Measurements from ENCODE around the gene ADGRD1.

ADGRD1 gene

GRCh38 chr12:131101006-131101405 is 147.3 kb downstream of the ADGRD1 start:
- no peak for DNase-seq (ENCODE audit: low read depth in 2 of 2, low spot score in 1 of 2)

GRCh38 chr12:131101703-131102492 is 148.2 kb downstream of the ADGRD1 start:
- DNase-seq (ENCODE audit: low read depth in 2 of 2, low spot score in 1 of 2): no peak

GRCh38 chr12:131102493-131102931 is 148.8 kb downstream of the ADGRD1 start:
- DNase-seq (ENCODE audit: low read depth in 2 of 2, low spot score in 1 of 2): no peak

GRCh38 chr12:131102991-131103668 is 149.4 kb downstream of the ADGRD1 start:
- no peak for DNase-seq (ENCODE audit: low read depth in 2 of 2, low spot score in 1 of 2)

GRCh38 chr12:131103669-131104462 is 150.2 kb downstream of the ADGRD1 start:
- no peak for DNase-seq (ENCODE audit: low read depth in 2 of 2, low spot score in 1 of 2)

GRCh38 chr12:131104463-131105350 is 151.0 kb downstream of the ADGRD1 start:
- peak; percentile 47 to 54 for DNase-seq (ENCODE audit: low read depth in 2 of 2, low spot score in 1 of 2)

- DNase-seq (ENCODE audit: low read depth in 2 of 2, low spot score in 1 of 2): no peak
Measured at GRCh38 chr12:131105351-131105735, 151.6 kb downstream of the ADGRD1 start.

- no peak for DNase-seq (ENCODE audit: low read depth in 2 of 2, low spot score in 1 of 2)
Measured at GRCh38 chr12:131105736-131106348, 152.1 kb downstream of the ADGRD1 start.

- no peak for DNase-seq (ENCODE audit: low read depth in 2 of 2, low spot score in 1 of 2)
Measured at GRCh38 chr12:131106349-131106941, 152.7 kb downstream of the ADGRD1 start.

- DNase-seq (ENCODE audit: low read depth in 2 of 2, low spot score in 1 of 2): no peak
Measured at GRCh38 chr12:131108177-131108955, 154.7 kb downstream of the ADGRD1 start.

GRCh38 chr12:131111446-131111845 is 157.7 kb downstream of the ADGRD1 start:
- DNase-seq (ENCODE audit: low read depth in 2 of 2, low spot score in 1 of 2): no peak

GRCh38 chr12:131112021-131112420 is 158.3 kb downstream of the ADGRD1 start:
- DNase-seq (ENCODE audit: low read depth in 2 of 2, low spot score in 1 of 2): no peak

- DNase-seq (ENCODE audit: low read depth in 2 of 2, low spot score in 1 of 2): no peak
Measured at GRCh38 chr12:131112700-131113290, 159.1 kb downstream of the ADGRD1 start.

- DNase-seq (ENCODE audit: low read depth in 2 of 2, low spot score in 1 of 2): no peak
Measured at GRCh38 chr12:131113568-131114270, 160.0 kb downstream of the ADGRD1 start.

- no peak for DNase-seq (ENCODE audit: low read depth in 2 of 2, low spot score in 1 of 2)
Measured at GRCh38 chr12:131114271-131114670, 160.6 kb downstream of the ADGRD1 start.

- no peak for DNase-seq (ENCODE audit: low read depth in 2 of 2, low spot score in 1 of 2)
Measured at GRCh38 chr12:131114942-131115584, 161.4 kb downstream of the ADGRD1 start.

GRCh38 chr12:131115766-131116467 is 162.2 kb downstream of the ADGRD1 start:
- DNase-seq (ENCODE audit: low read depth in 2 of 2, low spot score in 1 of 2): no peak
